Activated CD4-positive, alpha-beta memory T cell treated with anti-CD3 and anti-CD28 coated beads for 36 hours (primary cell): ENCODE measurements around the gene CLSTN2. TPM values are rescaled to one million over a fixed set of nuclear protein-coding genes. Genes with fewer than 3 reads are reported as not detected.

Experiments
- CTCF ChIA-PET: fragments of 350-600 bp; sonication (Branson Sonifier 250); formaldehyde crosslinking; loops from one replicate; lab custom pipeline; 2021; ENCODE audit warnings: antibody characterized with exemption, inconsistent platforms; lab: Charles Lee
- POLR2A ChIA-PET: fragments of 350-600 bp; sonication (Branson Sonifier 250); formaldehyde crosslinking; loops from one replicate; lab custom pipeline; 2021; ENCODE audit warnings: antibody characterized with exemption; lab: Charles Lee
- DNase-seq: peaks from one replicate; pipeline ENCODE4 v3.0.0-alpha.2; 2020
- H3K27ac Mint-ChIP-seq: one replicate; pipeline ENCODE4 v1.8.0; 2021; ENCODE audit warnings: mixed read lengths
- H3K27me3 Mint-ChIP-seq: one replicate; pipeline ENCODE4 v1.8.0; 2021; ENCODE audit warnings: mixed read lengths
- H3K36me3 Mint-ChIP-seq: one replicate; pipeline ENCODE4 v1.8.0; 2021; ENCODE audit warnings: mixed read lengths
- H3K4me1 Mint-ChIP-seq: one replicate; pipeline ENCODE4 v1.8.0; 2021; ENCODE audit warnings: low read depth, mixed read lengths
- H3K4me3 Mint-ChIP-seq: one replicate; pipeline ENCODE4 v1.8.0; 2021; ENCODE audit warnings: mild to moderate bottlenecking, mixed read lengths
- H3K9me3 Mint-ChIP-seq: one replicate; pipeline ENCODE4 v1.8.0; 2021; ENCODE audit warnings: mixed read lengths
- intact Hi-C: fragments of 100-400 bp; cut with micrococcal nuclease; formaldehyde crosslinking; loops from one replicate; pipeline ENCODE4 v1.15.1; 2023
- total RNA-seq, 2 experiments: library from RNA; stranded (reverse); gene quantifications; one replicate each; pipeline ENCODE4 v1.2.3, GENCODE V29; 2021

Gene CLSTN2
- total RNA-seq, 2 experiments from 2014 or later: not detected

DNA sequence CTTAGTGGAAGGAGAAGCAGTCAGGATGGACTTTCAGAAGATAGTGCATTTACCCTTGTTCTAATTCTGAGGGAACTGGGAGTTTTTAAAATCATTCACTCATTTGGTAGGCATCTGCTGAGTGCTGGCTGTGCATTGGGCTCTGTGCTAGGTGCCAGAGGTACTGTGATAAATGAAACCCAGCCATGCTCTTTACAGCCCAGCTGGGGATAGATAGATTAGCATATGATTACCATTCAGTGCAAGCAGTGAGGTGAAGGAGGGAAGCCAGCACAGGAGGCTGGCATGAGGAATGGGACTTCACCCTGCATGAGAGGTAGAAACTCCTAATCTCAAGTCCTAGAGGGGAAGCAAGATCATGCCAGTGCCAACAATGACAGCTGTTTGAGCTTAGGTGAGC, 381.0 kb downstream of the CLSTN2 start:
- intact Hi-C loops: no loop called here
- Mint-ChIP-seq H3K9me3 (no peaks in the 10 kb centered on the region), H3K4me1 (no peaks in the 10 kb centered on the region), H3K27ac (no peak overlapping the region), H3K4me3 (no peak overlapping the region), H3K36me3 (no peaks in the 10 kb centered on the region), H3K27me3 (peaks cover 4% of the 10 kb centered on the region)
- DNase-seq: no peak
- ChIA-PET CTCF (no interaction called here), POLR2A (no interaction called here)

GRCh38 chr3:140316466-140316865, 381.5 kb downstream of the CLSTN2 start:
- POLR2A ChIA-PET: no interaction called here
- H3K27me3 Mint-ChIP-seq: peaks cover 4% of the 10 kb centered on the region
- H3K36me3 Mint-ChIP-seq: no peaks in the 10 kb centered on the region
- H3K4me3 Mint-ChIP-seq: no peak overlapping the region
- H3K4me1 Mint-ChIP-seq: no peaks in the 10 kb centered on the region
- intact Hi-C loops: no loop called here
- CTCF ChIA-PET: no interaction called here
- H3K27ac Mint-ChIP-seq: no peak overlapping the region
- DNase-seq: no peak
- H3K9me3 Mint-ChIP-seq: no peaks in the 10 kb centered on the region

GRCh38 chr3:140316868-140317400, 381.9 kb downstream of the CLSTN2 start:
- intact Hi-C loops: no loop called here
- Mint-ChIP-seq H3K9me3 (no peaks in the 10 kb centered on the region), H3K27me3 (peaks cover 4% of the 10 kb centered on the region), H3K4me3 (no peak overlapping the region), H3K36me3 (no peaks in the 10 kb centered on the region), H3K27ac (no peak overlapping the region), H3K4me1 (no peaks in the 10 kb centered on the region)
- POLR2A ChIA-PET: no interaction called here
- CTCF ChIA-PET: no interaction called here
- DNase-seq: no peak

- ChIA-PET POLR2A (no interaction called here), CTCF (no interaction called here)
- intact Hi-C loops: no loop called here
- peaks cover 4% of the 10 kb centered on the region for H3K27me3 Mint-ChIP-seq
- no peak overlapping the region for H3K27ac Mint-ChIP-seq
- H3K4me1 Mint-ChIP-seq: no peaks in the 10 kb centered on the region
- DNase-seq: no peak
- no peak overlapping the region for H3K4me3 Mint-ChIP-seq
- H3K9me3 Mint-ChIP-seq: no peaks in the 10 kb centered on the region
- no peaks in the 10 kb centered on the region for H3K36me3 Mint-ChIP-seq
Observed at GRCh38 chr3:140319739-140320138, 384.8 kb downstream of the CLSTN2 start.

DNA sequence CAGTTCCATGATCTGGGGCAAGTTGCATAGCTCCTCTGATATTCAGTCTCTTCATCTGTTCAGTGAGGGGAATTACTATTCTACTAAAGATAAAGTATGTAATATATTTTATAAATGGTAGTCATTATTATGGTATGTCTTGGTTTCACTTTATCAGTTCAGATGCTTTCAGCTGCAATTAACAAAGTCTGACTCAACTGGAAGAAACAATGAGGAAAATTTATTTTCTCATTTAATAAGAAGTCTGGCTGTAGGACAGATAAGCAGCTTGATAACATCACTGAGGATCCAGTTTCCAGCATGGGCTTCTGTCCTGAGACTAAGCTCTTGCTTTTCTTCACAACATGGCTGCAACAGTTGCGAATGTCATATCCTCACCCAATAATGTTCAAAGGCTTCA, 388.6 kb downstream of the CLSTN2 start:
- no peaks in the 10 kb centered on the region for H3K36me3 Mint-ChIP-seq
- H3K4me3 Mint-ChIP-seq: no peak overlapping the region

DNA sequence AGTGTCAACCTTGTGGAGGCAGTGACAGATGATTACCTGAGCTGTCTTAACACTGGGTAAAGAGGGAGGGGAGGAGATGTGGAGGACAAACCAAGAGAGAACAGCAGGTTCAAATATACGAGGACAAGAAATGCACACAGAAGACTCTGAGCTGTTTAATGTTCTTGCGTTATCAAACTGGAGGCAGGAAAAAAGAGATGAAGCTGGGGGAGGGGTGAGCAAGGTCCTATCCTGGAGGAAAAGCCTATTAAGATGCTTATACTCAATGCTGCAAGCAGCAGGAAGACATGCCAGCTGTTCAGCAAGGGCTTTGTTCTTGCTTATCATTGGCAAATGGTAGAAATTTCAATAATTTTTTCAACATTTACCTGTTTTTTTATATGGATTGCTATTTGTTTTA, 397.1 kb downstream of the CLSTN2 start:
- H3K4me1 Mint-ChIP-seq: no peaks in the 10 kb centered on the region
- no peak overlapping the region for H3K4me3 Mint-ChIP-seq
- intact Hi-C loops: no loop called here

More for the DNA sequence above, 388.6 kb downstream of the CLSTN2 start:
- peaks cover 4% of the 10 kb centered on the region for H3K27me3 Mint-ChIP-seq
- ChIA-PET CTCF (no interaction called here), POLR2A (no interaction called here)
- H3K9me3 Mint-ChIP-seq: no peaks in the 10 kb centered on the region
- intact Hi-C loops: no loop called here
- DNase-seq: no peak
- H3K4me1 Mint-ChIP-seq: no peaks in the 10 kb centered on the region
- no peak overlapping the region for H3K27ac Mint-ChIP-seq

DNA sequence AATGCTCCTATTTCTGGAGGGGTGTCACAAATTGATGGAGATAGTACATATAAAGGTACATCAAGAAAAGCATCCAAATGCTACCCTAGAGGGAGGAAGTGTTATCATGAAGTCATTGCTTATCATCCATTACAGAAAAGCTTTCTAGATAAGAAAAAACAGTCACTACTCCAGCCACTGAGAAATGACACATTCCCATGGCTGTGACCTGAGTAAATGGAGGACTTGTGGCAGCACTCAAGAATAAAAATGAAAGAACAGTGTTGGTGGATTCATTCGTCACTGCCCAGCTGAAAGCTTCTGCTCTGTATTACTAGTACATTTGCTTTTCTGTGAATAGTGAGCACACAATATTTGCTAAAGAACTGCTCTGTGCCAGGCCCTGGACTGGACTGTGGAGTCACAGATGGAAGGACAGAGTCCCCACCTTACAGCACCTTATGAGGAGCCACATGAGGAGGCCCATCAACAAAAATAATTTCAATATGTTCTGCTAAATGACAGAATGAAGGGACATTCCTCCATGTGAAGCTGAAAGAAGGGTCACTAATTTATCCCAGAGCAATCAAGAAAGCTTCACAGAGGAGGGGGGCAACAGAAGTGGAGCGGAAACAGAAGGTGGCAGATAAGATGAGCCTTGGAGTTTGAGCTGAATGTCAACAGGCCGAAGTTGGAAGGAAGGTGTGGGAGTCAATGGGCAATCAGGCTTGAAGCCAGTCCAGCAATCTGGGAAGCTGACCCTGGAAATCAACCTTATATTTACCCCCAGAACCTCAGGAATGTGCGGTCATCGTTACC, 399.3 kb downstream of the CLSTN2 start:
- CTCF ChIA-PET: interaction anchor here (0.6 kb wide), 1 partner anchor 541 kb away, joined by 3 read pairs; no protein-coding TSS in a partner anchor
- POLR2A ChIA-PET: no interaction called here
- H3K4me1 Mint-ChIP-seq: no peaks in the 10 kb centered on the region
- no peak overlapping the region for H3K27ac Mint-ChIP-seq
- DNase-seq: no peak
- peaks cover 2% of the 10 kb centered on the region for H3K27me3 Mint-ChIP-seq
- no peak overlapping the region for H3K4me3 Mint-ChIP-seq
- intact Hi-C loops: no loop called here
- H3K9me3 Mint-ChIP-seq: no peaks in the 10 kb centered on the region
- H3K36me3 Mint-ChIP-seq: no peaks in the 10 kb centered on the region

More for the DNA sequence above, 397.1 kb downstream of the CLSTN2 start:
- no peaks in the 10 kb centered on the region for H3K9me3 Mint-ChIP-seq
- peaks cover 2% of the 10 kb centered on the region for H3K27me3 Mint-ChIP-seq
- H3K27ac Mint-ChIP-seq: no peak overlapping the region
- ChIA-PET POLR2A (no interaction called here), CTCF (no interaction called here)
- H3K36me3 Mint-ChIP-seq: no peaks in the 10 kb centered on the region
- no peak for DNase-seq

GRCh38 chr3:140336465-140336864, 401.5 kb downstream of the CLSTN2 start:
- no peak overlapping the region for H3K27ac Mint-ChIP-seq
- CTCF ChIA-PET: no interaction called here

DNA sequence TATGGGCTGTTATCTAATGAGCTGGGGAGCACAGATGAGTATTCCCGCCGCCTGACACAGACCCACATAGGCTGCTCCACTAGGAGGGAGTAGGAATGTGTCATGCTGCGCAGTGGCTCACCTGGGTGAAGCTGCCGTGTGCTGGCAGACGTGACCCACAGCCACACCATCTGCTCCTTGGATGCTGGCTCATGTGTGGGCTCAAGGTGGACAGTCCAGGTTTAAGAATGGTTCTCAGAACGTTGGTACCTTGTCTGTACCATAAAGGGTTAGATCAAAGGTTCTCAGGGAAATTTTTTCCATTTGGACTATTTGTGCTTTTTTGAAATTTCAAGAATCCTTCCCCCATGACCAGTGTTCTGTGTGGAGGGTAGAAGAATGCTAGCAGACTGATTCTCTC, 403.9 kb downstream of the CLSTN2 start:
- POLR2A ChIA-PET: no interaction called here
- intact Hi-C loops: no loop called here
- CTCF ChIA-PET: no interaction called here
- no peak overlapping the region for H3K27ac Mint-ChIP-seq
- H3K27me3 Mint-ChIP-seq: no peaks in the 10 kb centered on the region
- H3K9me3 Mint-ChIP-seq: no peaks in the 10 kb centered on the region
- no peak overlapping the region for H3K4me3 Mint-ChIP-seq
- no peaks in the 10 kb centered on the region for H3K36me3 Mint-ChIP-seq
- no peaks in the 10 kb centered on the region for H3K4me1 Mint-ChIP-seq
- no peak for DNase-seq

More at GRCh38 chr3:140336465-140336864, 401.5 kb downstream of the CLSTN2 start:
- intact Hi-C loops: no loop called here
- POLR2A ChIA-PET: no interaction called here
- Mint-ChIP-seq H3K27me3 (peaks cover 2% of the 10 kb centered on the region), H3K4me1 (no peaks in the 10 kb centered on the region), H3K4me3 (no peak overlapping the region), H3K36me3 (no peaks in the 10 kb centered on the region), H3K9me3 (no peaks in the 10 kb centered on the region)
- no peak for DNase-seq

GRCh38 chr3:140341203-140341602, 406.2 kb downstream of the CLSTN2 start:
- H3K4me1 Mint-ChIP-seq: no peaks in the 10 kb centered on the region
- CTCF ChIA-PET: no interaction called here
- no peaks in the 10 kb centered on the region for H3K9me3 Mint-ChIP-seq
- intact Hi-C loops: no loop called here
- POLR2A ChIA-PET: no interaction called here
- H3K27ac Mint-ChIP-seq: no peak overlapping the region
- no peaks in the 10 kb centered on the region for H3K36me3 Mint-ChIP-seq
- H3K4me3 Mint-ChIP-seq: no peak overlapping the region
- no peak for DNase-seq
- H3K27me3 Mint-ChIP-seq: no peaks in the 10 kb centered on the region

DNA sequence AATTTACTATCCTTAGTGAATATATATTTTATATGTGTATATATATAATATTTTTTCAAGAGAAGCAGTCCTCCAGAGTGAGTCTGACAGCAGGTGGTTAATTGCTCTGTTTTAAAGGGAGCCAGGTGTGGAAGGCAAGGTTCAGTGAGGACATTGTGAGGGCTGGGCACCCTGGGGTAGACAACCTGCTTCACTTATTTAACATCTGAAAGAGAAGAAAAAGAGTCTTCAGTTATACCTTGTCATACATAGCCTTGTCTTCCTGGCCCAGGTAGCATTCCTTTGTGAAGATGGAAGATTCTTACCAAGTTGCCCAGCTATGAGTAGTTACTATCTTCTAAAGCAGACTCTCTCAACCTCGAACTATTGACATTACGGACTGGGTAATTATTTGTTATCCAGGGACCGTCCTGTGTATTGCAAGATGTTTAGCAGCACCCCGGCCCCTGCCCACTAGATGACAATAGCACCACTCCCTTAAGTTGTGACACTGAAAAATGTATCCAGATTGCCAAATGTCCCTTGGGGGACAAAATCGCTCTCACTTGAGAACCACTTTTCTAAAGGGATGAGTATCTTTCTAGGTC, 406.9 kb downstream of the CLSTN2 start:
- H3K36me3 Mint-ChIP-seq: no peaks in the 10 kb centered on the region
- no peak for DNase-seq
- intact Hi-C loops: no loop called here

GRCh38 chr3:140342668-140343067, 407.7 kb downstream of the CLSTN2 start:
- Mint-ChIP-seq H3K27me3 (peaks cover 3% of the 10 kb centered on the region), H3K9me3 (no peaks in the 10 kb centered on the region), H3K36me3 (no peaks in the 10 kb centered on the region), H3K4me1 (no peaks in the 10 kb centered on the region), H3K27ac (no peak overlapping the region), H3K4me3 (no peak overlapping the region)
- no peak for DNase-seq
- intact Hi-C loops: no loop called here
- POLR2A ChIA-PET: no interaction called here
- CTCF ChIA-PET: no interaction called here

More for the DNA sequence above, 406.9 kb downstream of the CLSTN2 start:
- H3K27me3 Mint-ChIP-seq: no peaks in the 10 kb centered on the region
- no peaks in the 10 kb centered on the region for H3K9me3 Mint-ChIP-seq
- no peak overlapping the region for H3K27ac Mint-ChIP-seq
- ChIA-PET CTCF (no interaction called here), POLR2A (no interaction called here)
- H3K4me1 Mint-ChIP-seq: no peaks in the 10 kb centered on the region
- H3K4me3 Mint-ChIP-seq: no peak overlapping the region
